ENCODE measurements around the gene KRTAP23-1. TPM values are rescaled to one million over a fixed set of nuclear protein-coding genes. Genes with fewer than 3 reads are reported as not detected.

The KRTAP23-1 gene
- total RNA-seq, 1 experiment from 2014 or later = not detected

- BruUV-seq (replicated peaks) = no TSS peak
- Histone ChIP-seq H3K9me3 (ENCODE audit: low read length) (no peaks in the 10 kb centered on the region), H2AFZ (ENCODE audit: low read length) (no peak overlapping the region), H3K9ac (ENCODE audit: low read length) (no peak overlapping the region), H3K36me3 (ENCODE audit: low read depth, low read length) (no peaks in the 10 kb centered on the region), H3K4me1 (ENCODE audit: insufficient read depth, low read length) (no peaks in the 10 kb centered on the region), H3F3A (ENCODE audit: low read length, unreplicated experiment) (no peaks in the 10 kb centered on the region), H3K9me2 (replicated peaks; ENCODE audit: low read length) (no peaks in the 10 kb centered on the region), H3K79me2 (ENCODE audit: low read length) (no peaks in the 10 kb centered on the region), H3K27ac (ENCODE audit: low read length) (no peak overlapping the region), H3K27me3 (ENCODE audit: low read length) (peaks cover 24% of the 10 kb centered on the region), H3K4me2 (ENCODE audit: low read length) (no peak overlapping the region), H4K20me1 (ENCODE audit: low read length) (no peaks in the 10 kb centered on the region), H3K4me3 (ENCODE audit: low read length) (no peak overlapping the region)
- POLR2A ChIA-PET (ENCODE audit: unreplicated experiment) = no interaction called here
- DNase-seq (no peak), ATAC-seq (no peak)
- CTCF ChIA-PET = no interaction called here
- intact Hi-C loops (cut with micrococcal nuclease) = no loop called here
- TF ChIP-seq CTCF (conservative IDR thresholded peaks at IDR 0.05; ENCODE audit: low read depth, low read length) = no peak
Measured at GRCh38 chr21:30355906-30356305, 7.5 kb upstream of the KRTAP23-1 start.

GRCh38 chr21:30354308-30355005 is 6.1 kb upstream of the KRTAP23-1 start:
- Histone ChIP-seq H3K79me2 (ENCODE audit: low read length) (no peaks in the 10 kb centered on the region), H3K27ac (ENCODE audit: low read length) (no peak overlapping the region), H3K4me1 (ENCODE audit: insufficient read depth, low read length) (peaks cover 1% of the 10 kb centered on the region; the same call in 1 of the 2 replicates), H4K20me1 (ENCODE audit: low read length) (no peaks in the 10 kb centered on the region), H2AFZ (ENCODE audit: low read length) (no peak overlapping the region), H3K4me2 (ENCODE audit: low read length) (no peak overlapping the region), H3K9me2 (replicated peaks; ENCODE audit: low read length) (no peaks in the 10 kb centered on the region), H3K36me3 (ENCODE audit: low read depth, low read length) (no peaks in the 10 kb centered on the region), H3K27me3 (ENCODE audit: low read length) (peaks cover 24% of the 10 kb centered on the region), H3K9ac (ENCODE audit: low read length) (no peak overlapping the region), H3K9me3 (ENCODE audit: low read length) (no peaks in the 10 kb centered on the region), H3K4me3 (ENCODE audit: low read length) (no peak overlapping the region), H3F3A (ENCODE audit: low read length, unreplicated experiment) (no peaks in the 10 kb centered on the region)
- no peak for TF ChIP-seq CTCF (conservative IDR thresholded peaks at IDR 0.05; ENCODE audit: low read depth, low read length)
- no peak for TF ChIP-seq EZH2phosphoT487 (IDR thresholded peaks at IDR 0.05; ENCODE audit: borderline replicate concordance, low read length)
- no peak for TF ChIP-seq EZH2 (IDR thresholded peaks at IDR 0.05; ENCODE audit: low read length, unreplicated experiment)
- ATAC-seq (no peak), DNase-seq (no peak)
- no TSS peak for BruUV-seq (replicated peaks)
- intact Hi-C loops (cut with micrococcal nuclease) = no loop called here
- ChIA-PET POLR2A (ENCODE audit: unreplicated experiment) (no interaction called here), CTCF (no interaction called here)

GRCh38 chr21:30351534-30351933 is 3.1 kb upstream of the KRTAP23-1 start:
- Histone ChIP-seq H3K4me2 (ENCODE audit: low read length) (no peak overlapping the region), H3K9me3 (ENCODE audit: low read length) (no peaks in the 10 kb centered on the region), H3K4me3 (ENCODE audit: low read length) (no peak overlapping the region), H3K9ac (ENCODE audit: low read length) (no peak overlapping the region), H4K20me1 (ENCODE audit: low read length) (no peaks in the 10 kb centered on the region), H3K36me3 (ENCODE audit: low read depth, low read length) (no peaks in the 10 kb centered on the region), H3F3A (ENCODE audit: low read length, unreplicated experiment) (no peaks in the 10 kb centered on the region), H3K27me3 (ENCODE audit: low read length) (peaks cover 16% of the 10 kb centered on the region; the same call in 1 of the 2 replicates), H2AFZ (ENCODE audit: low read length) (no peak overlapping the region), H3K9me2 (replicated peaks; ENCODE audit: low read length) (no peaks in the 10 kb centered on the region), H3K79me2 (ENCODE audit: low read length) (no peaks in the 10 kb centered on the region), H3K4me1 (ENCODE audit: insufficient read depth, low read length) (peaks cover 3% of the 10 kb centered on the region; the same call in 1 of the 2 replicates), H3K27ac (ENCODE audit: low read length) (no peak overlapping the region)
- intact Hi-C loops (cut with micrococcal nuclease) = no loop called here
- CTCF ChIA-PET = no interaction called here
- no peak for DNase-seq
- BruUV-seq (replicated peaks) = no TSS peak
- POLR2A ChIA-PET (ENCODE audit: unreplicated experiment) = no interaction called here
- no peak for ATAC-seq
- TF ChIP-seq CTCF (conservative IDR thresholded peaks at IDR 0.05; ENCODE audit: low read depth, low read length) (no peak), EZH2 (IDR thresholded peaks at IDR 0.05; ENCODE audit: low read length, unreplicated experiment) (no peak), EZH2phosphoT487 (IDR thresholded peaks at IDR 0.05; ENCODE audit: borderline replicate concordance, low read length) (no peak)
